Right kidney (tissue), 1 donor: Measurements from ENCODE around the gene CNPPD1.

Experiments
- DNase-seq: peaks from one replicate; pipeline ENCODE4 v3.0.0-alpha.2; 2016

The CNPPD1 gene

GRCh38 chr2:219180961-219181360, 4.2 kb upstream of the CNPPD1 start:
- no peak for DNase-seq

DNA sequence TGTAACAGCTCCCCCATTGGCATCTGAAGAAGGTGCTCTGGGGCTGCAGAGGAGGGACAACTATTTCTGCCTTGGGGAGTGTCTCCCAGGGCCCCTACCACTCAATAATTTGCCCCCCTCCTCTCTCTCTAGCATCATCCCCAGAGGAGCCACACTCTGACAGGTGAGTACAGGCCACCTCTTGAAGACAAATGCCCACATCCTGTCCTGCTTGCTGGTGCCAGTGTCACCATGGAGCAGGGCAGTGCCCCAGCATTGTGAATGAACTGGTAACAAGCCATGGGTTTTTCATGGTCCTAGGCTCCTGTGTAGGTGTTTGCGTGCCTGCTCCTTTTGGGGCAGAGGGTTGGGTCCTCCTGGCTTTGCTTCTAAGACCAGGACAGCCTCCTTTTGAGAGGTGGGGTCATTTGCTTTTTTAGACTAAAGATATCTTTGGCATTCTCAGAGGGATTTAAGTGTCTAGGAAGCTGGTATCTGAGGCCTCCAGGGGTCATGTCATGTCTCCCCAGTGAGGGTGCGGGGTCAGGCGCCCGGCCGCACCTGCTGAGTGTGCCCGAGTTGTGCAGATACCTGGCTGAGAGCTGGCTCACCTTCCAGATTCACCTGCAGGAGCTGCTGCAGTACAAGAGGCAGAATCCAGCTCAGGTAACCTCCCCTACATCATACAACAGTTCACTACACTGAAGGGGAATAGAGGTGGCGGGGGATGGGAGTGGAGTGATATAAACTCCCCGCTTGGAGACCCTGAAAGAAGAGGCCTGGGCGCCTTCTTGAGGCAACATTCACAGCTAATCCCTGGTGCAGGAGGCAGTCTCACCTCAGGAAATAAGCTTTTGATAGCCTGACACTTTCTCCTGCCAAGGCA, 3.1 kb upstream of the CNPPD1 start:
- DNase-seq: no peak

DNA sequence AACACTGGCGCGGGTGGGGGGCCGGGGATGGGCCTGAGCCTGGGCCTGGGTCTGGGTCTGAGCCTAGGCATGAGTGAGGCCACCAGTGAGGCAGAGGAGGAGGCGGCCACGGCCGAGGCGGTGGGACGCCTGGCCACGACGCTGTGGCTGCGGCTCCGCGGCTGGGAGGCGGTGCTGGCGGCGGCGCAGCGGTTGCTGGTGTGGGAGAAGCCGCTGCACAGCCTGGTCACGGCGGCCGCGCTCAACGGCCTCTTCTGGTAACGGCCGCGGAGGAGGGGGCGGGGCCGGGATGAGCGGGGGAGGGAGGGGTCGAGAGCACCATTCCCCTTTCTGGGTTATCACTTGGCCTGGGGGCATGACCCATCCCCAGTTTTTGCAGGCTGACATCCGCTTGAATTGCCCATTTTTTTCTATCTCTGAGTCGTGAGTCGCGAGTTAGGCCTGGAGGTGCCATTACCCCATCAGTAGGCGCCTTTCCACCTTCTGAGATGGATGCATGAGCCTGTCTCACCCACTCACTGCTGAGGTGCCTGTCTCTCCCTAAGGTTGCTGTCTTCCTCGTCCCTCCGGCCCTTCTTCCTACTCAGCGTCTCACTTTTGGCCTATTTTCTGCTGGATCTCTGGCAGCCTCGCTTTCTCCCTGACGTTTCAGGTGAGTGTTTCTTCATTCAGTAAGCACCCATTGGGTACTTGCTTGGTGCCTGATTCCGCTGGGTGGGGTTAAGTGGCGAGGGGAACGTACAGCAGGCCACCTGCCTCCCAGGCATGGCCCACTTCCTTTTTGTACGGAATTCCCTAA, 1.9 kb upstream of the CNPPD1 start:
- peak; percentile 75 for DNase-seq

GRCh38 chr2:219177552-219178376, 1.0 kb upstream of the CNPPD1 start, which contains the start of gene RETREG2:
Gene RETREG2 (plus strand): TSS chr2:219178275. CDS start chr2:219178353, 78 bp downstream.
- DNase-seq: peak; percentile 96

- DNase-seq: no peak
Measured at GRCh38 chr2:219175928-219176817, 552 bp downstream of the CNPPD1 start.

DNA sequence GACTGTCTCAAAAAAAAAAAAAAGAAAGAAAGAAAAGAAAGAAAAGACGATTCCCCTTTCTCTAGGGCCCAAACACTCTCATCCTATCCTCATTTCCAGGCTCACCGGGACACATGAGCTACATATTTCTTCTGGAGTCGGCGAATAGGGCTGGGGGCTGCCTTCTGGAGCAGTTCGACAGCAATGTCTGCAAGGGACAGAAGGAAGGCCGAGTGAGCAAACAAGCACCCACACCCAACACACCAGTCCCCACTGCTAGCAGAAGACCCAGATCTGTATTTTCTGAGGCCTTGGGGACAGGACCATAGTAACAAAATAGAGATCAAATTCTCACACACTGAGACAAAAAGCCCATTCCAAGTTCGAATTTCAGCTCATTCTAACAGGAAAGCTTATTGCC, 1.2 kb downstream of the CNPPD1 start:
- no peak for DNase-seq

GRCh38 chr2:219174801-219175200, 1.9 kb downstream of the CNPPD1 start:
- no peak for DNase-seq

DNA sequence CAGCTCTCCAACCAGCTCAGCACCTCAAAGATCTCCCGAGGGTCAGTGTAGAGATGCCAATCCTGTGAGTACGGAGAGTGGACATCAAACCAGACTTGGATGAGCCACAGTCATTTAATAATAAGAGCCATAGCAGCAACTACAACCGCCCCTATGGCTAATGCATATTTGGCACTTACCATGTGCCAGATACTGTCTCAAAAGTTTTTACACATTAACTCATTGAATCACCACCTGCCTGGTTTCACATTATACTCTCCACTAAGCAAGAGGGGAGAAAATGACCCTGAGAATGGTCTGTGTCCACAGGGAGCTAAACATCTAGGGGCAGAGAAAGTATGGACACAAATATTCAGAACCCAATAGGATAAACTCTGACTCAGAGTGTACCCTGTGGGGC, 2.6 kb downstream of the CNPPD1 start:
- no peak for DNase-seq

DNA sequence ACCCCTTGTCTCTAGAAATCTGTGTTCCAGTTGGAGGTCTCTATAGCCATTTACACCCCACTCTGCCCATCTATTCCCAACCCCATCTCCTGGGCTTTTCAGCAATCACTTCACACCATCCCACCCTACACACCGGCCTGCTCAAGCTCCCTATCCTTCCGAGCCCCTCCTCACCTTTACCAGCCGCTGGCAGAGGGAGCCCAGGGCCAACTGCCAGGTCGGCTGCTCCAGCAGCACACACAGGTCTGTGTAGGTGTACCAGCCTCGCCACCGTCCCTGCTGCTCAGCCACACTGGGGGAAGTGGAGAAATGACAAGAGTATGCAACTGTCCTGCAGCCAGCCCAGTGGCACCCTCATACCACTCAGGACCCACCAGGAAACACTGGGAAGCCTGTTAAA, 3.5 kb downstream of the CNPPD1 start:
- no peak for DNase-seq

GRCh38 chr2:219172231-219173154, 4.2 kb downstream of the CNPPD1 start:
- DNase-seq: no peak

GRCh38 chr2:219171231-219171651, 5.5 kb downstream of the CNPPD1 start:
- peak; percentile 31 for DNase-seq

DNA sequence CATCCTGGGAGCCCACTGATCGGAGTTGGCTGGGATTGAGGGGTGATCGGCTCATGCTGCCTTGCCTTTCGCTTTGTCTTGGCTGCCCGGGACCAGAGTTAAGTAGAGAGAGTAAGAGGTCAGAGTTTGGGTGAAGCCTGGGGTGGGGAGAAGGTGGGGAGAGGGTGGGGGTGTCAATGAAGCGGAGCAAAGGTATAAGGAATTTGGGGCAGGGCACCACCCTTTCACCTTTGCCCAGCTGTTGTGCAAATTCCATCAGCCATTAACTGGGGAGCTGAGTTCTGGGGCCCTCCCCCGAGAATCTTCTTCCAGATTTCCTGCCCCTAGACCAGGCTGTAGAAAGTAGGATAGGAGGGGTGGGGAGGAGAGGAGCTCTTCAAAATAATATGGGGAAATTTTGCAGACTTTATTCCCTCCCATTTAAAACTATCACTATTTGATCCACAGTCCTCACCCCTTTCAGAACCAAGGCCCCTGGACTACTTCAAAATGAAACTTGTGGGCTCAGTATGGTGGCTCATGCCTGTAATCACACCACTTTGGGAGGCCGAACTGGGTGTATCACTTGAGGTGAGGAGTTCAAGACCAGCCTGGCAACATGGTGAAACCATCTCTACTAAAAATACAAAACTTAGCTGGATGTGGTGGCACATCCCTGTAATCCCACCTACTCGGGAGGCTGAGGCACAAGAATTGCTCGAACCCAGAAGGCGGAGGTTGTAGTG, 6.6 kb downstream of the CNPPD1 start, which contains the start of gene SLC23A3:
Gene SLC23A3, minus strand, starts transcription at position 100 of the 725 bp plus-strand sequence. Its CDS starts 45 bp downstream, at position 55.
- DNase-seq: no peak

GRCh38 chr2:219168932-219169331, 7.8 kb downstream of the CNPPD1 start:
- no peak for DNase-seq

GRCh38 chr2:219168526-219168925, 8.2 kb downstream of the CNPPD1 start:
- DNase-seq: no peak

DNA sequence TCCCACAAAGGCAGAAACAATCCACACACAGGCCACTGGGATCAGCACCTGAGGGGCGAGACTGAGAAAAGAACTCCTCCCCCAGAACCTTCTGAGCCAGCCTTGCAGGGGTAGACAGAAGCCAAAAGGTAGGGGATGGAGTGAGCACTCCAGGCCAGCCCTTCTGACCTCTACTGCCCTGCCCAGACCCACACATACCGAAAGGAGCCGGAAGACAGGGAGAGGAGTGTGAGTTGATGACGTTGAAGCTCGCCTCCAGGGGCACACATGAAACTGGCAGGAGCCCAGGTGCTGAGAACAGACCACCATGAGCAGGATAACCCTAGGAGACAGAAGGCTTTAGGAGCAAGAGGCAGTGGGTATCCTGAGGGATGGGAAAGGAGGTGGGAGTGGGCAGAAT, 8.7 kb downstream of the CNPPD1 start:
- DNase-seq: no peak

DNA sequence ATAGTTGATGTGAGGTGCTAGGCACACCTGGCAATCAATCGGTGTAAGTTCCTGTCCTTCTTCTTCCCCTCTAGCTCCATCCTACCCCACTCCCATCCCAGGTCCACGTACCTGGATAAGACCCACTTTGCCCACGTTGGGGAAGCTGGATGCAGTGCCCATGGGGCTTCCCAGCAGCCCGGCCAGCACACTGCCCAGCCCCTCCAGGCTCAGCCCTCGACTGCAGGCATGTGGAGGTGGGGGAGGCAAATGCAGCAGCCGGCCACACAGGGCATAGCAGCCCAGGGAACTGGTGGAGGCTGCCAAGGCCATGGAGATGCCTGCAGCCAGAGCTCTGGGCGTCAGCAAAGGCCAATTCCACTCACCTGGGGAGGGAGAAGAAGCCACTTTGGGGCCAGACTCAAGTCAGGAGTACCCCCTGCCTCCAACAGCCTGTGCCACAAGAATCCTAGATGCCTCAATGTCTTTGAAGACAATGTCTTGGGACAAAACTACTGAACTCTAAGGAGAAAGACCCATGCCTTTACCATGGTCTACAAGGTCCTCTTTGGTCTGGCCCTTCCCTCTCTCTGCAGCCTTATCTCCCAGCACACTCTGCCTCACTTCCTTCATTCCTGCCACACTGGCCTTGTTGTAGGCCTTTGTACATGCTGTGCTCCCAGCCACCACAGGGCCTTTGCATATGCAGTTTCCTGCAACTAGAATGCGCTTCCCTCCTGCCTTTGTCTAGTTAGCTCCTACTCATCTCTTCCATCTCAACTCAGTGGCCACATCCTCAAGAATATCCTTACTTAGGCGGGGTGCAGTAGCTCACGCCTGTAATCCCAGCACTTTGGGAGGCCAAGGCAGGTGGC, 11.4 kb downstream of the CNPPD1 start:
- no peak for DNase-seq

DNA sequence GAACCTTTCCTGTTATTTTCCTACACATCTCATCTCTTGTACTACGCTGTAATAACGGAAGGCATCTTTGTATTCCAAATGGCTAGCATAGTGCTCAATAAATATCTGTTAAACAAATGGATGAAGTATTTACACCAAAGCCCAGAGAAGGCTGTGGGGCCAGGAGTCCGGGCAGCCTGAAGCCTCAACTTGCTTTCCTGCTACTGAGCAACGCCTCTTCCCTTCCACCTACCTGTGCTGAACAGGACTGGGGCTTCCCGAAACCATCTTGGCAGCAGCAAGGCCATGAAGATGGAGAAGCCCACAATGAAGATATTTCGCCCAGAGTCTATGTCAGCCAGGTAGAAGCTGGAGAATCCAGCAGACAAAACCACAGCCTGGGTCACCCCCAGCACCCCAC, 13.6 kb downstream of the CNPPD1 start:
- no peak for DNase-seq

DNA sequence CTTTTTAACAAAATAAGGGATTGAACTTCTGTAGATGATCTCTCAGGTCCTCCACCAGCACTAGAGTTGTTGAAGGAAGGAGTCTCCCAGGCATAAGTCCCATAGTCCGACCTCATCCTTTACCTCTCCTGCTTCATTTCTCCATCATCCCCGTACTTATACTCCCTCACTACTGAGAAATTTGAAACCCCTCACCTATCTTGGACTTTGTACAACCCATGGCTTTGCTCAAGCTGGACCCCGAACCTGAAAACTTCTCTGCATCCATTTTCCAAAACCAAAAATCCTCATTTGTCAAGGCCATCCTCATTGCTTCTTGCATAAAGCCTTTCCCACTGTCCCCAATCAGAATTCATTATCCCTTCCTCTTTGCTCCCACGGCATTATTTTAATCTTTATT, 15.6 kb downstream of the CNPPD1 start:
- no peak for DNase-seq
